ENCODE results near the gene LRRC66. TPM values are rescaled to one million over a fixed set of nuclear protein-coding genes. Genes with fewer than 3 reads are reported as not detected.

The LRRC66 gene
- polyA plus RNA-seq, 1 donor from 2014 or later = 0.45 TPM

- TF ChIP-seq REST (IDR thresholded peaks at IDR 0.05; ENCODE audit: borderline replicate concordance) (no peak), MXI1 (conservative IDR thresholded peaks at IDR 0.05; ENCODE audit: poor library complexity, severe bottlenecking) (no peak), RAD21 (conservative IDR thresholded peaks at IDR 0.05) (no peak), CTCF (IDR thresholded peaks at IDR 0.05; ENCODE audit: poor library complexity, severe bottlenecking) (no peak), EZH2 (IDR thresholded peaks at IDR 0.05; ENCODE audit: borderline replicate concordance, insufficient read depth, low read length, poor library complexity, severe bottlenecking) (no peak), SMC3 (conservative IDR thresholded peaks at IDR 0.05; ENCODE audit: poor library complexity) (no peak), EP300 (conservative IDR thresholded peaks at IDR 0.05; ENCODE audit: poor library complexity, severe bottlenecking) (no peak), POLR2AphosphoS5 (IDR thresholded peaks at IDR 0.05) (no peak), TAF1 (IDR thresholded peaks at IDR 0.05; ENCODE audit: low read depth) (no peak)
- no peaks in the 10 kb centered on the region for H3K79me2 ChIP-seq (replicated peaks; ENCODE audit: insufficient read depth, low read length)
- H3K27me3 ChIP-seq (ENCODE audit: insufficient read depth, low read depth, low read length) = no peaks in the 10 kb centered on the region
- H4K20me1 ChIP-seq (ENCODE audit: insufficient read depth) = no peaks in the 10 kb centered on the region
- no peaks in the 10 kb centered on the region for H3K9me2 ChIP-seq (ENCODE audit: insufficient read depth, low read length)
- no peak overlapping the region for H3K4me2 ChIP-seq (ENCODE audit: low read length)
- no peak overlapping the region for H2AFZ ChIP-seq (ENCODE audit: low read depth, low read length)
- no peak overlapping the region for H3K9ac ChIP-seq (ENCODE audit: low read length)
- peaks cover 4% of the 10 kb centered on the region for H3K36me3 ChIP-seq (ENCODE audit: insufficient read depth, low read length)
- H3K4me3 ChIP-seq (ENCODE audit: low read length) = no peak overlapping the region
- no peak overlapping the region for H3K27ac ChIP-seq (ENCODE audit: low read length)
- no peaks in the 10 kb centered on the region for H3F3A ChIP-seq (ENCODE audit: insufficient read depth, low read length, poor library complexity, severe bottlenecking)
- H3K9me3 ChIP-seq (ENCODE audit: low read length) = no peaks in the 10 kb centered on the region
Observed at GRCh38 chr4:52006887-52007286, 13.3 kb downstream of the LRRC66 start.

GRCh38 chr4:52005604-52006273 lies 14.4 kb downstream of the LRRC66 start:
- no peaks in the 10 kb centered on the region for H3K9me3 ChIP-seq (ENCODE audit: low read length)
- no peaks in the 10 kb centered on the region for H3K79me2 ChIP-seq (replicated peaks; ENCODE audit: insufficient read depth, low read length)
- H3K27me3 ChIP-seq (ENCODE audit: insufficient read depth, low read depth, low read length) = no peaks in the 10 kb centered on the region
- no peaks in the 10 kb centered on the region for H4K20me1 ChIP-seq (ENCODE audit: insufficient read depth)
- TF ChIP-seq MXI1 (conservative IDR thresholded peaks at IDR 0.05; ENCODE audit: poor library complexity, severe bottlenecking) (no peak), SMC3 (conservative IDR thresholded peaks at IDR 0.05; ENCODE audit: poor library complexity) (no peak), RAD21 (conservative IDR thresholded peaks at IDR 0.05) (no peak), EZH2 (IDR thresholded peaks at IDR 0.05; ENCODE audit: borderline replicate concordance, insufficient read depth, low read length, poor library complexity, severe bottlenecking) (no peak), CTCF (IDR thresholded peaks at IDR 0.05; ENCODE audit: poor library complexity, severe bottlenecking) (no peak), EP300 (conservative IDR thresholded peaks at IDR 0.05; ENCODE audit: poor library complexity, severe bottlenecking) (no peak), TAF1 (IDR thresholded peaks at IDR 0.05; ENCODE audit: low read depth) (no peak), POLR2AphosphoS5 (IDR thresholded peaks at IDR 0.05) (no peak), REST (IDR thresholded peaks at IDR 0.05; ENCODE audit: borderline replicate concordance) (no peak)
- no peaks in the 10 kb centered on the region for H3F3A ChIP-seq (ENCODE audit: insufficient read depth, low read length, poor library complexity, severe bottlenecking)
- no peak overlapping the region for H2AFZ ChIP-seq (ENCODE audit: low read depth, low read length)
- H3K4me2 ChIP-seq (ENCODE audit: low read length) = no peak overlapping the region
- peaks cover under 1% of the 10 kb centered on the region for H3K36me3 ChIP-seq (ENCODE audit: insufficient read depth, low read length)
- no peak overlapping the region for H3K4me3 ChIP-seq (ENCODE audit: low read length)
- no peaks in the 10 kb centered on the region for H3K9me2 ChIP-seq (ENCODE audit: insufficient read depth, low read length)
- no peak overlapping the region for H3K27ac ChIP-seq (ENCODE audit: low read length)
- no peak overlapping the region for H3K9ac ChIP-seq (ENCODE audit: low read length)
